Epithelial cell of esophagus (primary cell): ENCODE results near the gene GALNT9.

Experiments
- DNase-seq: peaks from one replicate; pipeline ENCODE4 v3.0.0; 2010; ENCODE audit warnings: low read depth
- H3K4me3 ChIP-seq: 2 replicates; pipeline ENCODE4 v1.5.1; 2011; ENCODE audit warnings: mild to moderate bottlenecking, low read length, control low read depth
- TF ChIP-seq, protein P1 (sequence below): IDR thresholded peaks from 2 replicates; pipeline ENCODE4 v1.5.1; 2011; ENCODE audit warnings: low read depth, mild to moderate bottlenecking, low read length, control low read depth, inconsistent platforms; ENCODE audit not compliant: insufficient read depth; ENCODE audit errors: missing control alignments

GALNT9 gene

GRCh38 chr12:132294121-132295034 is 35.0 kb downstream of the GALNT9 start:
- DNase-seq = no peak
- H3K4me3 ChIP-seq = no peak overlapping the region
- TF ChIP-seq, protein P1, sequence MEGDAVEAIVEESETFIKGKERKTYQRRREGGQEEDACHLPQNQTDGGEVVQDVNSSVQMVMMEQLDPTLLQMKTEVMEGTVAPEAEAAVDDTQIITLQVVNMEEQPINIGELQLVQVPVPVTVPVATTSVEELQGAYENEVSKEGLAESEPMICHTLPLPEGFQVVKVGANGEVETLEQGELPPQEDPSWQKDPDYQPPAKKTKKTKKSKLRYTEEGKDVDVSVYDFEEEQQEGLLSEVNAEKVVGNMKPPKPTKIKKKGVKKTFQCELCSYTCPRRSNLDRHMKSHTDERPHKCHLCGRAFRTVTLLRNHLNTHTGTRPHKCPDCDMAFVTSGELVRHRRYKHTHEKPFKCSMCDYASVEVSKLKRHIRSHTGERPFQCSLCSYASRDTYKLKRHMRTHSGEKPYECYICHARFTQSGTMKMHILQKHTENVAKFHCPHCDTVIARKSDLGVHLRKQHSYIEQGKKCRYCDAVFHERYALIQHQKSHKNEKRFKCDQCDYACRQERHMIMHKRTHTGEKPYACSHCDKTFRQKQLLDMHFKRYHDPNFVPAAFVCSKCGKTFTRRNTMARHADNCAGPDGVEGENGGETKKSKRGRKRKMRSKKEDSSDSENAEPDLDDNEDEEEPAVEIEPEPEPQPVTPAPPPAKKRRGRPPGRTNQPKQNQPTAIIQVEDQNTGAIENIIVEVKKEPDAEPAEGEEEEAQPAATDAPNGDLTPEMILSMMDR = no peak

DNA sequence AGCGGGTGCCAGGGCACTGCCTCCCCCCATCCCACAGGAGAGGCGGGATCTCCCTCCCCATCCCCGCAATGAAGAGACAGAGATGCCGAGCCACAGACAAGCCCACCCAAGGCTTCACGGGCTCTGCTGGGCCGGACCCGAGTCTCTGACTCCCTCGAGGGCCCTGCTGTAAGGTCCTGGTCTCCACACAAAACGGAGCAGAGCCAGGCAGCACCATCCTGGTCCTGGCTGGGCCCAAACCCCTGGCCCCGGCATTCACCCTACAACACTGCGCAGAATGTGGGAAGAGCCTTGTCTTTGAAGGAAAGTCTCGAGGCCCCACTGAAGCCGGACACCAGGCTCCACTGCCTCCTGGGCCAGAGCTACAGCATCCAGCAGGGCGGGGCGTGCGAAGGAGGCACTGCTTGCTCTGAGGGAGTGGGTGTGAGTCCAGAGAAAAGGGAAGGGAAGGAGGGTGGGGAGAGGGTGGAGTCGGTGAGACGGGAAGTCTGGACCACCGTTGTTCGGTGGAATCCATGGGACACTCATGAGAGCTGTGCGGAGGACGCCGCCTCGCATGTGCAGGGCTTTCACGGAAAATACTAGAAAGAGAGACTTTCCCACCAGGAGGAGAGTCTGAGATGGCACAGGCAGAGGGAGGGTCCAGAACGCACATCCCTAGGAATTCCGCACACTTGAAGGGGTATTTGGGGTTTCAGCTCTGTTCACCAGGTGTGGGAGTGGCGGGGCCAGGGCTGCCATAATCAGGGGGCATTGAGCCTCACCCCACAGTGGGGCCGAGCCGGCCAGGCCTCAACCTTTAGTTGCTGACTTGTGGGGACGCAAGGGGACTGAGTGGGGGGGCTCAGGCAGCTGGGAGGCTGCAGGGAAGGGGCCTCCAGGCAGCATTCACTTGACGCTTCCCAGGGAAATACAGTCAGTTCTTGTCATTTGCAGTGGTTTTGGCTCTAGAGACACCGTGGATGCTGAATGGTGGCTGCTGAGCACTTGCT is 36.8 kb downstream of the GALNT9 start:
- H3K4me3 ChIP-seq = no peak overlapping the region
- TF ChIP-seq, protein P1 = no peak
- no peak for DNase-seq

GRCh38 chr12:132291402-132292175 is 37.8 kb downstream of the GALNT9 start:
- TF ChIP-seq, protein P1 = no peak
- no peak overlapping the region for H3K4me3 ChIP-seq
- no peak for DNase-seq

DNA sequence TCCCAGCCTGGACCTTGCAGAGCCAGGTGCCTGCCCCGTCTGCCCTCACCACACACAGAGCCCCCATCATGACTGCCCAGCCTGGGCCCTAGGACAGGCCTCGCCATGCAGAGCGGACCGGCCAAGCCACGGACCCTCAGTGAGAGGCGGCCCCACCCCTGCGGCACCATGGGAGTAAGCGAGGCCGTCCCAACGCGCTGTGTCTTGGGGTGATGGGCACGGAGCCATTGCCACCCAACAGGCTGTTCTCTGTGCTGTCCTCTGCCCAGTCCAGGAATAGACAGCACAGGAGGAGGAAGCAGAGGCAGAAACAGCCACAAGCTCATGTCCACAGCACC is 39.2 kb downstream of the GALNT9 start:
- no peak for DNase-seq
- TF ChIP-seq, protein P1 = no peak
- no peak overlapping the region for H3K4me3 ChIP-seq

DNA sequence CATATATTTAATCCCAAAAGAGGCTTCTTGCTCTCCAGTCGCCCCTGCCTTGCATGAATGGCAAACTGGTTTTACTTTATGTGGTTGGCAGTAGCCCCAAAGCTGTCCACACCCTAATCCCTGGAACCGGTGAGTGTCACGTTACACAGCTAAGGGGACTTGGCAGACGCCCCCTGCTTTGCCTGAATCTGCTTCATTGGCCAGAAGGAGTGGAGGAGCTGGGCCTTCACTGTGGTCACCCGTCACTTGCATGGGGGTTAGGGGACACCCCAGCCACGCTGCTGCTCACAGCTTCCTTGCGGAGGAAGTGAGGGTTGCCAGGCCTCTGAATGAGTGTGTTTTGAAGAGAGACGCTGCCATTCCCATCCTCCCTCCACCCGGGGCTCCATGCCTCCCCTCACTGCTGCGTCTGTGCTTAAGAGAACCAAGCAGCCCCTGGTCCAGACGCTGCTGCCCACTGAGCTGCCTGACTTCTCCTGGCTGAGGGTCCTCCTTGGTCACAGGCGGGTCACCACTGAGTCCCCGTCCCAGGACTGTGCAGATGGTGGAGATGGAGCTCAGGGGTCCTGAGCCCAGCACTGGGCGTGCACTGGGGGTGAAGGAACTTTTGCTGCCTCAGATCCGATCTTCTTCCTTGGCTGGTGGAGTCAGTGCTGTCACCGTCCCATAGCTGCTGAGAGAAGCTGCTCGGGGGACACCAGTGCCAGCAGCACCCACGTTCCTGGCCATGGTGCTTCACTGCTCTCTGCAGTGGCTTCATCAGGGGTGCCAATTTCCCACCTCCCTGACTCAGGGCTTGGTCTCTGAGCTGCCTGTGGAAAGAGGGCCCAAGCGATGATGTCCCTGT is 39.8 kb downstream of the GALNT9 start:
- no peak for DNase-seq
- no peak overlapping the region for H3K4me3 ChIP-seq
- TF ChIP-seq, protein P1 = no peak
